Mammary epithelial cell (primary cell): Measurements from ENCODE around the gene RNF145.

Experiments
- EZH2 ChIP-seq: IDR thresholded peaks from 2 replicates; pipeline ENCODE4 v1.6.1; 2012; ENCODE audit warnings: low read length, inconsistent platforms, borderline replicate concordance
- TF ChIP-seq, protein P1 (sequence below), 2 donors: IDR thresholded peaks in 1 of 2; conservative IDR thresholded peaks in 1 of 2; 2 replicates each; pipeline ENCODE4 v1.5.1; 2011 to 2012; ENCODE audit warnings: inconsistent platforms in 2 of 2, low read length in 2 of 2, mild to moderate bottlenecking in 2 of 2, control low read depth in 1 of 2, low read depth in 1 of 2; ENCODE audit not compliant: insufficient read depth in 1 of 2; ENCODE audit errors: extremely low read depth in 1 of 2

- TF ChIP-seq, protein P1, sequence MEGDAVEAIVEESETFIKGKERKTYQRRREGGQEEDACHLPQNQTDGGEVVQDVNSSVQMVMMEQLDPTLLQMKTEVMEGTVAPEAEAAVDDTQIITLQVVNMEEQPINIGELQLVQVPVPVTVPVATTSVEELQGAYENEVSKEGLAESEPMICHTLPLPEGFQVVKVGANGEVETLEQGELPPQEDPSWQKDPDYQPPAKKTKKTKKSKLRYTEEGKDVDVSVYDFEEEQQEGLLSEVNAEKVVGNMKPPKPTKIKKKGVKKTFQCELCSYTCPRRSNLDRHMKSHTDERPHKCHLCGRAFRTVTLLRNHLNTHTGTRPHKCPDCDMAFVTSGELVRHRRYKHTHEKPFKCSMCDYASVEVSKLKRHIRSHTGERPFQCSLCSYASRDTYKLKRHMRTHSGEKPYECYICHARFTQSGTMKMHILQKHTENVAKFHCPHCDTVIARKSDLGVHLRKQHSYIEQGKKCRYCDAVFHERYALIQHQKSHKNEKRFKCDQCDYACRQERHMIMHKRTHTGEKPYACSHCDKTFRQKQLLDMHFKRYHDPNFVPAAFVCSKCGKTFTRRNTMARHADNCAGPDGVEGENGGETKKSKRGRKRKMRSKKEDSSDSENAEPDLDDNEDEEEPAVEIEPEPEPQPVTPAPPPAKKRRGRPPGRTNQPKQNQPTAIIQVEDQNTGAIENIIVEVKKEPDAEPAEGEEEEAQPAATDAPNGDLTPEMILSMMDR (conservative IDR thresholded peaks at IDR 0.05 in 1 of 2, IDR thresholded peaks at IDR 0.05 in 1 of 2; ENCODE audit: extremely low read depth in 1 of 2, insufficient read depth in 1 of 2, low read depth in 1 of 2, low read length in 2 of 2), result no peak
- TF ChIP-seq EZH2, result no peak
Observed at GRCh38 chr5:159146839-159147238, 62.5 kb downstream of the RNF145 start.
